HG03521 (cell line): ENCODE data around the gene TIMMDC1.
"Not testable (repeated sequence)": the region's sequence is repeated elsewhere in the genome, so short reads cannot be mapped to it uniquely, and the experiment has no call there.

Experiments used
- ATAC-seq: cut with Tn5 transposase; IDR thresholded peaks from one replicate; pipeline ENCODE4 v1.9.1; 2021; ENCODE audit warnings: mild to moderate bottlenecking, moderate library complexity; ENCODE audit not compliant: unreplicated experiment

TIMMDC1 gene

GRCh38 chr3:119508172-119508845 is 10.0 kb downstream of the TIMMDC1 start:
- ATAC-seq: no peak

- ATAC-seq: no peak
Measured at GRCh38 chr3:119510690-119511089, 12.3 kb downstream of the TIMMDC1 start.

GRCh38 chr3:119514637-119515036 is 16.3 kb downstream of the TIMMDC1 start:
- ATAC-seq: no peak

GRCh38 chr3:119517112-119517511 is 18.8 kb downstream of the TIMMDC1 start:
- no peak for ATAC-seq

GRCh38 chr3:119518026-119518425 is 19.7 kb downstream of the TIMMDC1 start:
- ATAC-seq: no peak

- ATAC-seq: no peak
Measured at GRCh38 chr3:119524931-119525662, 26.8 kb downstream of the TIMMDC1 start.

- no peak for ATAC-seq
Measured at GRCh38 chr3:119527714-119528113, 29.4 kb downstream of the TIMMDC1 start.

- ATAC-seq: no peak
Measured at GRCh38 chr3:119529883-119530282, 31.5 kb downstream of the TIMMDC1 start.

- ATAC-seq: no peak
Measured at GRCh38 chr3:119530456-119530855, 32.1 kb downstream of the TIMMDC1 start.

GRCh38 chr3:119531151-119531550 is 32.8 kb downstream of the TIMMDC1 start:
- no peak for ATAC-seq

GRCh38 chr3:119534296-119534695 is 35.9 kb downstream of the TIMMDC1 start:
- ATAC-seq: no peak

- no peak for ATAC-seq
Measured at GRCh38 chr3:119536757-119537156, 38.4 kb downstream of the TIMMDC1 start.

- no peak for ATAC-seq
Measured at GRCh38 chr3:119538772-119539171, 40.4 kb downstream of the TIMMDC1 start.

GRCh38 chr3:119541547-119541946 is 43.2 kb downstream of the TIMMDC1 start:
- no peak for ATAC-seq

GRCh38 chr3:119542168-119542767 is 43.9 kb downstream of the TIMMDC1 start:
- no peak for ATAC-seq

GRCh38 chr3:119543147-119543546 is 44.8 kb downstream of the TIMMDC1 start:
- no peak for ATAC-seq

- ATAC-seq: no peak
Measured at GRCh38 chr3:119547227-119547626, 48.9 kb downstream of the TIMMDC1 start.

- ATAC-seq: no peak
Measured at GRCh38 chr3:119548341-119548740, 50.0 kb downstream of the TIMMDC1 start.

- ATAC-seq: no peak
Measured at GRCh38 chr3:119550192-119550910, 52.0 kb downstream of the TIMMDC1 start.

GRCh38 chr3:119551598-119551997 is 53.3 kb downstream of the TIMMDC1 start:
- no peak for ATAC-seq

GRCh38 chr3:119552928-119553327 is 54.6 kb downstream of the TIMMDC1 start:
- not testable (repeated sequence) for ATAC-seq
